GM18519 (cell line): ENCODE results near the gene ERRFI1.

Source experiments
- ATAC-seq: cut with Tn5 transposase; IDR thresholded peaks from one replicate; pipeline ENCODE4 v1.9.1; 2021; ENCODE audit warnings: mild to moderate bottlenecking, moderate library complexity; ENCODE audit not compliant: unreplicated experiment, low FRiP score

The ERRFI1 gene

DNA sequence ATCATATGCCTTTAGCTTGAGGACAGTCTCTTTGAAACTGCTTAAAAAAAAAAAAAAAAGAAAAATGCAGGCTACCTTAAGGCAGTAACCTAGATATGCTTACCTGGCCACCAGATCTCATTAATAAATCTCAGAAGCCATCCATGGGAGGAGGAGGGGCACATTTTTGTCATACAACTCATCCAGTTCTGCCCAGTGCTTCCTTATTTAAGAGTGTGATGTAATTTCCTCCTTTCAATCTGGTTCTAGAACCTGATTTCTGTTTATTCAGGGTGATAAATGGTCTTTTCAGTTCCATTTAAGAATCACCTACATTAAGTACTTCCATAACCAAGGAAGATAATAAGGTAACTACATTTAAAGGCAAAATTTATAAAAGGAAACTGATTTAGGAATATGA is 6.1 kb downstream of the ERRFI1 start:
- ATAC-seq = no peak

DNA sequence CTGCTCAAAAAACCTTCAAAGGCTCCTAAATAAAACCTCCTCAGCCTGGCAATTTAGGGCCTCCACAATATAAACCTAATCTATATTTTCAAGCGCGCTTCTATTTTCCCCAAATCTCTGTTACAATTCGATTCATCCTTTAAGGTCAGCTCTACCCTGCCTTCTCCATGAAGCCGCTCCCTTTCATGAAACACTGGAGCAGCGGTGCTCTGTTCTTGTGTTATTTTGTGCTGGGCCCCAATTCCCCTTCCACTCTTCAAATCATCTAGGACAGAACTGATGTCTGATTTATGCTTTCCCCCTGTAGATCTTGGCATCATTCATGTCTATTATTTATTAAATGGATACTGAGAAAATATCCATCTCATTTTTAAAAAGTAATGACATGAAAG is 6.9 kb downstream of the ERRFI1 start:
- ATAC-seq = no peak

DNA sequence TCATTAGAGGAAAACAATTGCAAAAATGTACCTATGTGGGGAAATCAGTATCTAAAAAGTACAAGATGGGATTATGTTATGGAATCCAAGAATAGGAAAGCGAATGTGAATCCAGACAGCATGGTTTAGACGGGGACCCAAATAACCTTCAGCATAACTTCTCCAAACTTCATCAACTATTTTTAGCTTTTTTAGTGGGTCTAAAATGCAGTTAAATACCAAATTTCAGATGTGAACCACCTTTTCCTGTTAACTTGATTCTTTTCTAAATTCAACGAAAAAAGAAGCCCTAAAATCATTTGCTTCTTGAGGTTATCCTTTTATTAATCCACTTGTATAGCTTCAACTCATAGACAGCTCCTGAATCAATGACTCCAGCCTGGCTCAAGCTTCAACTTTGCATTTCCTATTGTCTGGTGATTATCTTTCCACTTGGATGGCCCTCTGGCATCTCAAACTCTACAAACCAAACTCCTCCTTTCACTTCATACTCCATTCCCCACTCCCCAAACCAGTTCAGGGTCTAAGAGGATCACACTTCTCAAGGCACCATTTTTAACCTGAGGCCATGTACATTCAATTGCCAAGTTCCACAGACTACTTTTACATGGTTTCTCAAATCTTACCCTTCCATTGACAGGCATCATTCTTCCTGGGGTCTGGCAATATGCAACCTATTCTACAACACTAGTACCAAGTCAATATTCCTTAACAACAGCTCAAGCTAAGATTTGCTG is 7.4 kb downstream of the ERRFI1 start:
- no peak for ATAC-seq

DNA sequence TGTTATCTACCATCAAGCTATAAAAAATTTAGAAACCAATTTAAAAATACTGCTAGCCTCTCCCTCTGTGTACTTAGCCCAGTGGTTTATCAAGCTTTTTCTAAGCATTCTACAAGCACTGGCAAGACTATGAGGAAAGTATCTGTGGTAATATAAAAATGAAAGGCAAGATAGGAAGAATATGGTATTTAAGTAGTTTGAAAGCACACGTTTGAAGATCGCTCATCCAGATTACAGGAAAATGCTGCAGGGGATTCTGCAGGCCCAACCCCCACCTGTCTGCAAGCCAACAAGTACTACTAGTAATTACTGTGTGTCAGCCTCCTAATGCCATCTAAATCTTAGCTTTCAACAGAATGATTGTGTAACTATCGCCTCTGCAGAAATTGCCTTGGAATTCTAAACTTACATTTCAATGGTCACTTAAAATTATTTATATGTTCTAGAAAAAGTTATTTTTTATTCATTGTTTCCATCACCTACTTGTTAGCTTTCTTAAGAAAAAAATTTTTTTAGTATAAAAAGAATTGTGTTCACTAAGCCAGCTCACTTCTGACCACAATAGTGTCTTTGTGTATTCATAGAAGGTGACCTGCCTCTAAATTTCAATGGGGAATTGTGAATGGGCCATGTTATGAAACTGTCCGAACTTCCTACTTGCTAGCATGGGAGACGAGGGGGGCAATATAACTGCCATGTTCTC is 8.5 kb downstream of the ERRFI1 start:
- no peak for ATAC-seq

DNA sequence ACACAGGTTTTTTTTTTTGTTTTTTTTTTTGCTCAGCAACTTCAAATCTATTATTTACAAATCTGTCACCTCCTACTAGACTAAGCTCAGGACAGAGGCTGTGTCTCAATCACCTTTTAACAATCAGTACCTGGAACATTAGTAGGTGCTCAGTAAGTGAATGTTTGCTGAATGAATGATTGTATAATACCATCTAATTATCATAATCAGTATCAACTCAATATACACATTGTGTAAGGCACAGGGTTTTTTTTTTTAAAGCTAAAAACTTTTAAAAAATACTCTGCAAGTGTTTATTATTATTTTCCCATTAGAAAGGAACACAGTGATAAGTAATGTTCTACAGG is 9.2 kb downstream of the ERRFI1 start:
- ATAC-seq = no peak

DNA sequence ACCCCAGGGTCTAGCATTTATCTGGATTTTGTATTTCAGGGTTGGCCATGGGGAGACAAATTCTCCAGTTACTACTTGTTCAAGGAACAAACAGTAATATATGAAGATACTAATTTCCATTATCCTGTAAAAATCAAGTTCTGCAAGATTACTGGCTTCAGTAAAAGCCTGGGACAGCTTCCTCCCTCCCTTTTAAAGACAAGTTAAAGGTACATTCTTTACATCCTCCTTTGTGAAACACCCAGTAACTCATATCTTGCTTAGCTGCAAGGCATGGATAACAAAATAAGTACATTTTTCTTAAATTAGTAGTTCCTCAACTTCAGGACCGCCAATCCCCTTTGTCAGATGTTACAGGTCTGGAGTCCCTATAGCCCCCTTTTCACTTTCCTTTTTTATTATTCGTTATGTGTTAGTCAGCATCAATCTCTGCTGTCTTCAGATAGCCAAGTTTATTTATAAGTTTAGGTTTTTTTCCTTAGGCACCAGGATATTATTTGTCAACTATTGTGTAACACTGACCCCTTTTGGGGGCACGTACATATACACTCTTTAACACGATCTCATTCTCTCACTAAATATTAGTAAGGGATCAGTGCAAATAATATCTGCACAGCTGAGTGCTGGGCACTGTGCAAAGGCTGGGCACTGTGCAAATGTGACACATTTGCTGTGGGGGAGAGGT is 9.8 kb downstream of the ERRFI1 start:
- ATAC-seq = no peak

DNA sequence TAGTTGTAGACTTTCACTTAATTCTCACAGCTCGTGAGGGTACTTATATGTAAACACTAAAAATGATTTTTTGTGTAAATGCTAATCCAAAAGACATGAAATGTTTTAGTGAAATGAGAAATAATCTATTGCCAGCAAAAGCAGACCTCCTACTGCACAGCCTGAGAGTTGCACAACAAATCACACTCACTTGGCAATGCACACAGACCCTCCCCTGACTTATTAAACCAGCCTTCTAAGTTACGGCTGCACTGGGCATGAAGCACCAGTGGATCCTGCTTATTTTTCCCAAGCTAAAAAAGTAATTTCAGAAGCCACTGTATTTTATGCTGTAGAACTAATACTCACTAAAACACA is 10.3 kb downstream of the ERRFI1 start:
- ATAC-seq = no peak

DNA sequence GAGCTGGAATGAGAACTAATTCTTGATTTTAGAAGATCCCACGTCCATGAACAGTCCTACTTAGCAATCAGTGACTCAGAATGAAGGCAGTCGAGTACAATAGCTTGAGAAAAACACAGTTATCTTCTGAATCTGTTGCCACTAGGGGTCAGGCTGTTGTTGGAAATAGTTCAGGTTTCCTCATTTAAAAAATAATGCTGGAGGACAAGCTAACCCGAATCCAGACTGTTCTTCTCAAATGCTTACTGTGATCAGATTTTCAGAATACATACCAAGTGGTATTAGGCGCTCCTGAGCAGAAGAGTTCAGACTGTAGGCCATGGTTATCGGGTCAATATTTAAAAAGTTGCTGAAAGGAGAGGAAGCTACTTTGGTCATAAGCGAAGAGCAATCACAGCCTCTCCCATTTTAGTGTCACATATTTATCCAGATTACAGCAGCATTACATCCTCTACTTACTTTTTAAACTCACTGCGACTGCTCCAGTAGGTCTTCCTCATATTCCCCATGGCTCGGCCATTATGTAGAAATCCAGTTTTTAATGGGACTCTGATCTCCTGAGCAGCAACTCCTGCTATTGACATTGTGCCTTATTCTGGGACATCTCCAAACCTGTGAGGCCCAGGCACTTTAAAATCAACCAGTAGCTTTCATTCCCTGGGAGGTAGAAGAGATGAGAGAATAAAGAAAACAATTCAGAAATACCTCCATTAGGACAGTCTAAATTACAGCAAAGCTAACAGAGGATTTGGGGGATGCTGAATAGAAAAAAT is 10.9 kb downstream of the ERRFI1 start:
- ATAC-seq = no peak

DNA sequence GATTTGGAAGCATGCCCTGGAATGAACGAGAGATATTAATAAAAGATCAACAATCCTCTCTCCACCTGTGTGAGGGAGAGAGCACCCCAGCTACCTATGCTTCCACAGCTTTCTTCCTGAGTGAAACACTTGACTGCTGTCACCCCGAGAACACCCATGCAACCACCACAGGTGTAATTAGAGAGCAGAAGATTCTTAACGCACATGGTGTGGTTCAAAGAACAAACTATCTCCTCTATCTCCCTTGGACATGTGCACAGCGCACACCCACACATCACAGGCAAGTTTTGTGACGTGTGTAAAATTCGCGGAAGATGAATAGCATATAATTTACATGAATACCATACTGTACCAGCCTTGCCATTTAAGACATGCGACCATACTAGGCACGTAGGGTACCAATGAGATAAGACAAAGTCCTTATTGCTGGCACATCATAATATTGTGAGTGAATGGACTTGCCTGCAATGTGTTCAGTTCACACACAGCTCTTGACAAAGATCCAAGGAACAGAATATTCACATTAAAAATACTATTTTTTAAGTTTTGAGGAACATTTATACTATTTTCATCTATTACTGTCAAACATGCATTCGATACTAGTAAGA is 11.6 kb downstream of the ERRFI1 start:
- no peak for ATAC-seq

DNA sequence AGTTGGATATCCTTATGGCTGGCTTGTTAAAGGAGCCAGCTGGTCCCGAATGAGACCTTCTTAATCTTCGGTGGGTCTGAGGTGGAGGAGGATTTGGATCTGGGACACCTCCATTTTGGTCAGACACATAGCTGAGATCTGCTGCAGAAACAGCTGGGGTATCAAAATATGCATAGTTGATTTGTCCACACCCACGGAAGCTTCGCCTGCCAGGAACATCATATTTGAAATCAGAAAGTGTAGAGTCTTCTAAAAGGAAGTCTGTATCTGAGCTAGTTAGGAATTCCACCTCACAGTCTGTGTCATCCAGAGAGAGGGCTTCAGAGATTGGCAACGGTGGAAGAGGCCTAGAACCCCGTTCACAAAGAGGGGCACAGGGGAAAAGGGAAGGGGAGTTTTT is 12.3 kb downstream of the ERRFI1 start:
- ATAC-seq = no peak

DNA sequence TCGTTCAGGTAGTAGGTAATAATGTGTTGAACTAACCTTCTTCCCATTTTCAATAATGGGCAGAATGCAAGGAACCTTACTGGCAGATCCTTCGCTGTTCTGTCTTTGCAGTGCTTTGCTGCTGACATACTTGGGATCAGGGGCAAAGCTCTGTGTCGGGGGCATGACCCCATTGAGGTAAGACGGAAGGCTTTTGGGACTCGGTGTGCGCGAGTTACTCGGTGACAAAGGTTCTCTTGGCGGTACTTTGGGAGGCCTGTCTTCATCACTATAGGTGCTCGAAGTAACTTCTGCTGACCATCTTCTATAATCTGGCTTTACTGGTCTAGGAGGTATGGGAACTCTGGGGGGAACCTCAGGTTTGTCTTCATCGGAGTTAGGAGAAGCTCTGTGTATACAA is 12.7 kb downstream of the ERRFI1 start:
- no peak for ATAC-seq

DNA sequence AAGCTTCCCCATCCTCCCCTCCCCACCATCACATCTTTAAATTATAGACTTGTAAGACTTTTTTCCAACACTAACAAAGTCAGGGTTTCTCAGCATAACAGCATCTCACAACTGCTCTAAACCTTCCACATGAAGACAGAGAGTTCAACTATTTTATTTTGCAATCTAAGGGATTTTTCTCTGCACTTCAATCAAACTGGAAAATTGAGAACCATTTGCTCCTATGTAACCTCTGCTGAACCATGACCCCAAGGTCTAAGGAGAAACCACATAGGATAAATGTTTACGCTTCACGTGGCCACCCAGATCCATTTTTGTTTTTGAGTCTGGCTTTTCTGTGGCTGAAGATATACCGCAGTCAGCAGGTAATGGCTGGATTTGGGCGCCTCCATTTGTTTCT is 13.2 kb downstream of the ERRFI1 start:
- ATAC-seq = no peak

DNA sequence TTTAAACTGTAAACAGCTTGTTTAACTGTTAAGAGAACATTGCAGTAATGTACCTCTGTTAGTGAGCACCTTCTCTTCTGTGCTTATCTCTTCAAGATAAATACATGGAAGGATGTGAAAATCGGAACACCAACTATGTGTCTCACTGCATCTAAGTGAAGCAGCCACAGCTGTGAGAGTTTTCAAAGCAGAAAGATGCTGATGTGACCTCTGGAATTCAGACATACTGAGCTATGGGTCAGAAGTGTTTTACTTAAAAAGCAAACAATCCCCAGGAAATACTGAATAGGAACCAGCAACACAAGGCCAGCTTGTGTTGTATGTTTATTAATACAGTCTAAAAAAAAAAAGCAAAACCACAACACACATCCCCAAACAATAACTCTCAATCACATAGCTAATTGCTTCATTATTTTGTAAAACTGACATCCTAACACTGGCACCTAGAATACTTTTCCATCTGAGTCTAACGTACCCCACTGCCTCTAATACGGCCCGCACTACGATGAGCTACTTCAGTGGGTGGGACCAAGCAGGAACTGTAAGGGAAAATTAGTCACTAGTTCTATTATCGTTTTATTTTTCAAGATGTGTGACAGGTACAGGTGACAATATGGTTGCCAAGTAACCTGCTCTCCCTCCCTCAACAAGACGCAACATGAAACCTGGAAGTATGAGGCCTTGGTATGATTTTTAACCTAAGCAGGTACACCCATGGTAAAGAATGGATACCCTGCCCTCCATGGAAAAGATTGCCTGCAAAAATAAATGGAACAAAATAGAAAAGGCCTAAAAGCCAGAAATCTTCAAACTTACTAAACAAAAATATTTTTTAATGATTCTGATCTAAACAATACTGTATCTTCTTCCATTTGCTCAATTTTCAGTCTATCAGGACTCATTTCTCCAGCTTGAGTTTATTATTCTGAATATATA is 13.9 kb downstream of the ERRFI1 start:
- no peak for ATAC-seq

DNA sequence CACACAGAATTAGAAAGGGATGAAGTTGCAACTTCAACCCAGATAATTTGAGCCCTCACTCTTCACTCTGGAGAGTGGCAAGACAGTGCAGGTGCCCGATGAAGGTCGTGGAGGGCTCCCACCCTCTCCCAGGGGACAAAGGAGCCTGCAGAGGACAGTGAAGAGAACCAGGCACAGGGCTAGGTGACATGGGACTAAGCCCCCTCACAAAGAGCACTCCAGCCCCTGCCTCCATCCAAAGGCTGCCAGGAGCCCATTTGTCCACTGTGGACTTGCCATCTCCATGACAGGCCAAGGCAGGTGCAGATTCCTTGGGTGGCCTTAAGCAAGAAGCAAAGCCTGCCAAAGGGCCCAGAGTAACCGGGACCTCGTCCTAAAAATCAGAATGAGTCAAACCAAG is 15.1 kb downstream of the ERRFI1 start:
- ATAC-seq = no peak

DNA sequence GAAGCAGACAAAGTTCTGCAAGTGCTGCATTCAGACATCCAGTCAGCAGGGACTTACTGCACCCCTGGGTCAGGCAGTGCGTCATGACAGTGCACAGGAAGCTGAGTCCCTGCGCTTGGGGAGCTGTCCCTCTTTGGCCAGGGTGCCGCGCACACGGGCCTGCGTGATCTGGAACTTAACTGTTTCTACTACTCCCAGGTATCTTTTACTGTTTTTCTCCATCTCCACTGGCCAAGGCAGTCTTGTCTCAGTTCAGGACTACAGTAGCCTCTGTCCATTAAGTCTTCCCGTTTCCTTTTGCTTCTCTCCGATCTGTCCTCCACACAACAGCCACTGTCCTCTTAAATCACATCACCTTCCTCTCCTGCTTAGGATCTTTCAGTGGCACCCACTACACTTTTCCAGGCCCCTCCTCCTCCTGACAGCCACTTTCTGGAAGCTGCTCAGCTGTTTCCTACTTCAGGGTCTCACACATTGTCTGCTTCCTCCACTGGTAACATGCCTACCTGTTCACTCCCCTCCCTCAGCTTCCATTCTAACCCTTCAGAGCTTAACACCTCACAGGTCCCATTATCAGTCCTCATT is 15.9 kb downstream of the ERRFI1 start:
- ATAC-seq = no peak

DNA sequence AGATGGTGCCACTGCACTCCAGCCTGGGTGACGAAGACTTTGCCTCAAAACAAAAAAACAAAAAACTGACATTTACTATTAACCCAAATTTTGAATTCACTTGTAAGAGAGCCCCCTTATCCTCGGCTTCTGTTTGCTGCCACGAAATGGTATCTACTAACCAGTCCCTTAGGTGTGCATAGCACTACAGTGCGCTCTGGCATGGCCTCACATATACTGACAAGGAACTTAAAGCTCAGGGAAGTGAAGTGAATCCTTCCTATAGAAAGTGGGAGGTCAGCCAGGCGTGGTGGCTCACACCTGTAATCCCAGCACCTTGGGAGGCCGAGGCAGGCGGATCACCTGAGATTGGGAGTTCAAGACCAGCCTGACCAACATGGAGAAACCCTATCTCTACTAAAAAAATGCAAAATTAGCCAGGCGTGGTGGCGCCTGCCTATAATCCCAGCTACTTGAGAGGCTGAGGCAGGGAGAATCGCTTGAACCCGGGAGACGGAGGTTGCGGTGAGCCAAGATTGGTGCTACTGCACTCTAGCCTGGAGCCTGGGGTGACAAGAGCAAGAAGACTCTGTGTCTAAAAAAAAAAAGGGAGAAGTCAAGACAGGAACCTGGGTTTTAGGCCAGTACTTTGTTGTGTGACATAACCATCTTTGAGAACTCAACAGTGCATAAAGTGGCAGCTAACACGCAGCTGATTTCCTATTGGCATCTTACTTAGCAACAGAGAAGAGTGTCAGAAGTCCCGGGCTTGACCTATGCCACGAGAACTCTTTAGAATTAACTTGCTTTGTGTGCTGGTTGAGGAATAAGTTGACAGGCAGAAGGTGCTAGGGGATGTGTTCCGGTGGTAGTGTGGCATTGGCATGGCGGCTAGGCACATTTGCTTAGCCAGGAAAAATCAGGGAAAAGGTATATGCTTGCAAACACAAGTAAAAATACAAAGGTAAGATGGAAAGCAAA is 16.8 kb downstream of the ERRFI1 start:
- ATAC-seq = no peak

DNA sequence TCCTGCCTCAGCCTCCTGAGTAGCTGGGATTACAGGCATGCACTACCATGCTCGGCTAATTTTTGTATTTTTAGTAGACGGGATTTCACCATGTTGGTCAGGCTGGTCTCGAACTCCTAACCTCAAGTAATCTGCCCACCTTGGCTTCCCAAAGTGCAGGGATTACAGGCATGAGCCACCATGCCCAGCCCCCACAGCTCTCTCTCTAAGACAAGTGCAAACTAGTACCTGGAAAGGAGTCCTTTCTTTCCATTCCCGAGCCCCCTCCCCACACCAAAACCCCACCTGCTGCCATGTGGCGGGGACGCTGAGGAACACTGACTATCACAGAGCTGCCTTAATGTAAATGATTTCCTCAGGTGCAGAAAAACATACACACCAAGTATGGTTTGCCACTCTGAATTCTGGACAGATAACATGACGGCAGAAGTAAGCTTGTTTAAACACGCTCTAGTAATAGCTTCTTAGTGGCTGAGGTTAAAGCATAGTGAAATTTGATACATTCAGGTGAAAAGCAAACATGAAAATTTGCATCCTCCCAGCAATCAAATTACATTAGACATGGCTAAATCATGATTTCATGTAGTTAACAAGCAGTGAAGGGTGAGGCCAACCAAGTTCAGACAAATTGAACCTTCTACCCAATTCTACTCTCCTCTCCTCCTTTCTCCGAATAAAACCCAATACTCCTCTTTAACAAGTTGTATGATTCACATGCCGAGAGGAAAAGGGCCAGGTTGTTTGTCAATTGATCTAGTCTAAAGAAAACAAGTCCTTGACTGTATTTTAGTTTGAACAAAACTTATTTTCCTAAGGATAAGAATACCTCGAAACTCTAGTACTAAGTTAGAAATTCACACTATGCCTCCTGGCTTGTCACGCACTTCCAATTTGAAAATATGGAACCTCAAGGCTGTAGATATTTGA is 19.8 kb downstream of the ERRFI1 start:
- no peak for ATAC-seq
